Prostate gland (tissue), 2 donors: ENCODE data around the gene MIOX.

ENCODE experiments used
- POLR2A ChIP-seq: fragments of 450-650 bp; IDR thresholded peaks from one replicate; pipeline ENCODE4 v1.6.1; 2016; ENCODE audit warnings: antibody characterized with exemption, mild to moderate bottlenecking
- TF ChIP-seq, protein P1 (sequence below), 4 experiments: fragments of 200-600 bp in 2 of 4; fragments of 450-650 bp in 2 of 4; sonication (generic) in 2 of 4; IDR thresholded peaks; 1 replicate in 3 of 4; 2 replicates in 1 of 4; pipeline ENCODE4 v1.5.1; 2016 to 2019; ENCODE audit warnings: antibody characterized with exemption in 4 of 4, mild to moderate bottlenecking in 2 of 4, moderate library complexity in 2 of 4

DNA sequence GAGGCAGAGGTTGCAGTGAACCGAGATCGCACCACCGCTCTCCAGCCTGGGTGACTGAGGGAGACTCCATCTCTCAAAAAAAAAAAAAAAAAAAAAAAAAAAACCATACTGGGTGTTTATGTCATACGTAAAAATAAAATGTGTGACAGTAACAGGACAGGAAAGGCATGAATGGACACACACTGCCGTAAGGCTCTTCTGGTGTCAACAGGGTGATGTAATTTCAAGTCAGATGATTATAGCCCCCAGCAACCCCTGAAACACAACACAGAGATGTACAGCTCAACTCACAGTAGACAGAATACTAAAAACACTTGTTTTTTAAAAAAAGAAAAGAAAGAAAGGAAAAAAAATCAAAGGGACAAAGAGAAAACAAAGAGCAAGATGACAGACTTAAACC, 34.0 kb upstream of the MIOX start:
- TF ChIP-seq, protein P1, sequence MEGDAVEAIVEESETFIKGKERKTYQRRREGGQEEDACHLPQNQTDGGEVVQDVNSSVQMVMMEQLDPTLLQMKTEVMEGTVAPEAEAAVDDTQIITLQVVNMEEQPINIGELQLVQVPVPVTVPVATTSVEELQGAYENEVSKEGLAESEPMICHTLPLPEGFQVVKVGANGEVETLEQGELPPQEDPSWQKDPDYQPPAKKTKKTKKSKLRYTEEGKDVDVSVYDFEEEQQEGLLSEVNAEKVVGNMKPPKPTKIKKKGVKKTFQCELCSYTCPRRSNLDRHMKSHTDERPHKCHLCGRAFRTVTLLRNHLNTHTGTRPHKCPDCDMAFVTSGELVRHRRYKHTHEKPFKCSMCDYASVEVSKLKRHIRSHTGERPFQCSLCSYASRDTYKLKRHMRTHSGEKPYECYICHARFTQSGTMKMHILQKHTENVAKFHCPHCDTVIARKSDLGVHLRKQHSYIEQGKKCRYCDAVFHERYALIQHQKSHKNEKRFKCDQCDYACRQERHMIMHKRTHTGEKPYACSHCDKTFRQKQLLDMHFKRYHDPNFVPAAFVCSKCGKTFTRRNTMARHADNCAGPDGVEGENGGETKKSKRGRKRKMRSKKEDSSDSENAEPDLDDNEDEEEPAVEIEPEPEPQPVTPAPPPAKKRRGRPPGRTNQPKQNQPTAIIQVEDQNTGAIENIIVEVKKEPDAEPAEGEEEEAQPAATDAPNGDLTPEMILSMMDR (IDR thresholded peaks at IDR 0.05): no peak
- TF ChIP-seq POLR2A: no peak
